Neuronal stem cell (in vitro differentiated cells): ENCODE data around the gene ENDOV.
A peak's percentile ranks its signal among the peaks of the same experiment; 100 is the strongest.

Source experiments
- DNase-seq: peaks from one replicate; pipeline ENCODE4 v3.0.0-alpha.2; 2013; ENCODE audit warnings: low spot score
- H2AFZ ChIP-seq: one replicate; pipeline ENCODE4 v1.6.1; 2013; ENCODE audit warnings: mild to moderate bottlenecking, low read length, inconsistent platforms
- H2AK5ac ChIP-seq: 2 replicates; pipeline ENCODE4 v1.6.1; 2013; ENCODE audit warnings: low read depth, mild to moderate bottlenecking, inconsistent platforms, low read length, moderate library complexity, mixed read lengths
- H2BK120ac ChIP-seq: 2 replicates; pipeline ENCODE4 v1.6.1; 2013; ENCODE audit warnings: low read depth, mild to moderate bottlenecking, inconsistent platforms, low read length, moderate library complexity, mixed read lengths
- H2BK12ac ChIP-seq: one replicate; pipeline ENCODE4 v1.6.1; 2013; ENCODE audit warnings: low read length, inconsistent platforms
- H2BK15ac ChIP-seq: 2 replicates; pipeline ENCODE4 v1.6.1; 2013; ENCODE audit warnings: mild to moderate bottlenecking, low read length, inconsistent platforms, mixed read lengths
- H2BK5ac ChIP-seq: one replicate; pipeline ENCODE4 v1.6.1; 2013; ENCODE audit warnings: inconsistent platforms, mild to moderate bottlenecking, low read length, moderate library complexity
- H3K14ac ChIP-seq: one replicate; pipeline ENCODE4 v1.6.1; 2013; ENCODE audit warnings: low read length, inconsistent platforms
- H3K18ac ChIP-seq: 2 replicates; pipeline ENCODE4 v1.6.1; 2013; ENCODE audit warnings: low read length, inconsistent platforms
- H3K23ac ChIP-seq: 2 replicates; pipeline ENCODE4 v1.6.1; 2013; ENCODE audit warnings: low read depth, mild to moderate bottlenecking, mixed read lengths, low read length, inconsistent platforms; ENCODE audit not compliant: poor library complexity
- H3K27ac ChIP-seq: replicated peaks from 3 replicates; pipeline ENCODE4 v1.5.1; 2013; ENCODE audit warnings: low read length, inconsistent platforms
- H3K27me3 ChIP-seq, 3 experiments: 2 replicates each; pipeline ENCODE4 v1.6.1; 2013; ENCODE audit warnings: low read length in 3 of 3, mild to moderate bottlenecking in 2 of 3, inconsistent platforms in 1 of 3, low read depth in 1 of 3, mixed read lengths in 1 of 3, moderate library complexity in 1 of 3; ENCODE audit not compliant: control insufficient read depth in 3 of 3, insufficient read depth in 3 of 3
- H3K36me3 ChIP-seq, 2 donors: replicated peaks in 1 of 2; 2 replicates each; pipeline ENCODE4 v1.6.1; 2013; ENCODE audit warnings: low read length in 2 of 2; ENCODE audit not compliant: control insufficient read depth in 2 of 2, insufficient read depth in 2 of 2
- H3K4ac ChIP-seq: 2 replicates; pipeline ENCODE4 v1.6.1; 2013; ENCODE audit warnings: inconsistent platforms, mild to moderate bottlenecking, low read length, moderate library complexity
- H3K4me1 ChIP-seq, 2 donors: 1 replicate in 1 of 2; 2 replicates in 1 of 2; pipeline ENCODE4 v1.6.1; 2013; ENCODE audit warnings: low read length in 2 of 2, low read depth in 1 of 2; ENCODE audit not compliant: control insufficient read depth in 2 of 2, insufficient read depth in 1 of 2
- H3K4me2 ChIP-seq: one replicate; pipeline ENCODE4 v1.6.1; 2013; ENCODE audit warnings: mild to moderate bottlenecking, low read length, inconsistent platforms; ENCODE audit not compliant: insufficient read depth, poor library complexity, severe bottlenecking
- H3K4me3 ChIP-seq, 2 donors: 2 replicates each; pipeline ENCODE4 v1.5.1; 2013; ENCODE audit warnings: low read length in 2 of 2, mild to moderate bottlenecking in 2 of 2, inconsistent platforms in 1 of 2, moderate library complexity in 1 of 2
- H3K79me1 ChIP-seq: one replicate; pipeline ENCODE4 v1.6.1; 2013; ENCODE audit warnings: low read depth, mild to moderate bottlenecking, inconsistent platforms, low read length, moderate library complexity
- H3K9ac ChIP-seq: one replicate; pipeline ENCODE4 v1.6.1; 2013; ENCODE audit warnings: mild to moderate bottlenecking, low read depth, low read length, inconsistent platforms; ENCODE audit not compliant: poor library complexity
- H3K9me3 ChIP-seq, 2 donors: replicated peaks in 1 of 2; 2 replicates each; pipeline versions ENCODE3 to v1.6.1; 2013; ENCODE audit warnings: low read length in 2 of 2, mild to moderate bottlenecking in 2 of 2, inconsistent platforms in 1 of 2, low read depth in 1 of 2, mixed read lengths in 1 of 2, moderate library complexity in 1 of 2; ENCODE audit not compliant: control insufficient read depth in 2 of 2, insufficient read depth in 1 of 2
- H4K8ac ChIP-seq: one replicate; pipeline ENCODE4 v1.6.1; 2013; ENCODE audit warnings: low read depth, mild to moderate bottlenecking, inconsistent platforms, low read length, moderate library complexity
- H4K91ac ChIP-seq: one replicate; pipeline ENCODE4 v1.6.1; 2013; ENCODE audit warnings: low read length, low read depth, mild to moderate bottlenecking, inconsistent platforms; ENCODE audit not compliant: poor library complexity
- WGBS, 2 donors: extraction: QIAGEN DNeasy Blood & Tissue Kit; methylation state at CpG; one replicate each; pipeline ENCODE4 v1.1.7; 2013; ENCODE audit warnings: missing lambda C conversion rate in 2 of 2, mixed read lengths in 1 of 2; ENCODE audit not compliant: insufficient read length in 2 of 2, insufficient replicate concordance in 1 of 2; ENCODE audit errors: extremely low coverage in 2 of 2; 5-methylcytosine and 5-hydroxymethylcytosine counted together

ENDOV gene

GRCh38 chr17:80384078-80384960 lies 30.6 kb upstream of the ENDOV start:
- H2BK12ac ChIP-seq = no peak overlapping the region
- H4K91ac ChIP-seq = no peak overlapping the region
- H3K27ac ChIP-seq = no peak overlapping the region
- no peaks in the 10 kb centered on the region for H3K4me1 ChIP-seq
- H2AFZ ChIP-seq = no peak overlapping the region
- no peak overlapping the region for H3K9ac ChIP-seq
- H3K4ac ChIP-seq = no peak overlapping the region
- no peak overlapping the region for H4K8ac ChIP-seq
- no peak overlapping the region for H2BK120ac ChIP-seq
- no peak for DNase-seq
- H3K14ac ChIP-seq = no peak overlapping the region
- peaks cover 38 to 93% of the 10 kb centered on the region in 2 donors for H3K36me3 ChIP-seq
- WGBS, 2 donors = no CpG with 5 or more reads among the region's 24 CpGs
- H3K4me2 ChIP-seq = no peak overlapping the region
- no peak overlapping the region for H2BK5ac ChIP-seq
- no peak overlapping the region for H3K18ac ChIP-seq
- no peak overlapping the region for H3K23ac ChIP-seq
- H3K4me3 ChIP-seq = no peak overlapping the region
- H3K27me3 ChIP-seq = no peaks in the 10 kb centered on the region
- H2AK5ac ChIP-seq = no peak overlapping the region
- H2BK15ac ChIP-seq = no peak overlapping the region
- H3K79me1 ChIP-seq = no peaks in the 10 kb centered on the region
- H3K9me3 ChIP-seq = no peaks in the 10 kb centered on the region

- Histone ChIP-seq H3K18ac (no peak overlapping the region), H3K27me3 (no peaks in the 10 kb centered on the region), H2BK120ac (no peak overlapping the region), H2AK5ac (no peak overlapping the region), H4K8ac (no peak overlapping the region), H3K4me2 (no peak overlapping the region), H3K9ac (no peak overlapping the region), H4K91ac (no peak overlapping the region), H3K14ac (no peak overlapping the region), H2BK5ac (no peak overlapping the region), H3K9me3 (no peaks in the 10 kb centered on the region), H3K79me1 (no peaks in the 10 kb centered on the region), H2AFZ (no peak overlapping the region), H2BK15ac (no peak overlapping the region), H3K23ac (no peak overlapping the region), H3K4me1 (no peaks in the 10 kb centered on the region), H3K4me3 (no peak overlapping the region), H3K27ac (no peak overlapping the region), H2BK12ac (no peak overlapping the region), H3K36me3 (peaks cover 42 to 94% of the 10 kb centered on the region in 2 donors), H3K4ac (no peak overlapping the region)
- DNase-seq = no peak
- no CpG with 5 or more reads among the region's 9 CpGs for WGBS, 2 donors
Observed at GRCh38 chr17:80385046-80385445, 29.9 kb upstream of the ENDOV start.

GRCh38 chr17:80386341-80386740 lies 28.6 kb upstream of the ENDOV start:
- H4K91ac ChIP-seq = no peak overlapping the region

GRCh38 chr17:80387071-80387470 lies 27.9 kb upstream of the ENDOV start:
- Histone ChIP-seq H2AK5ac (no peak overlapping the region), H2BK120ac (no peak overlapping the region), H3K18ac (no peak overlapping the region), H3K9me3 (no peaks in the 10 kb centered on the region), H2AFZ (no peak overlapping the region), H3K4ac (no peak overlapping the region), H3K9ac (peak overlapping the region; percentile 14), H2BK12ac (no peak overlapping the region), H3K79me1 (no peaks in the 10 kb centered on the region), H2BK15ac (no peak overlapping the region), H3K27ac (no peak overlapping the region), H3K27me3 (no peaks in the 10 kb centered on the region), H2BK5ac (peak overlapping the region; percentile 10), H3K4me2 (no peak overlapping the region), H4K8ac (no peak overlapping the region), H3K36me3 (peaks cover 32 to 89% of the 10 kb centered on the region in 2 donors), H3K23ac (no peak overlapping the region), H4K91ac (no peak overlapping the region), H3K14ac (no peak overlapping the region), H3K4me3 (no peak overlapping the region), H3K4me1 (no peaks in the 10 kb centered on the region)
- no peak for DNase-seq
- no CpG with 5 or more reads among the region's 7 CpGs for WGBS, 2 donors

More at GRCh38 chr17:80386341-80386740, 28.6 kb upstream of the ENDOV start:
- no peaks in the 10 kb centered on the region for H3K27me3 ChIP-seq
- H3K14ac ChIP-seq = no peak overlapping the region
- no peak overlapping the region for H2BK12ac ChIP-seq
- no peak overlapping the region for H3K4ac ChIP-seq
- H3K4me1 ChIP-seq = no peaks in the 10 kb centered on the region
- peak overlapping the region; percentile 10 for H2BK5ac ChIP-seq
- no peak overlapping the region for H3K9ac ChIP-seq
- H3K23ac ChIP-seq = peak overlapping the region; percentile 34
- no peaks in the 10 kb centered on the region for H3K9me3 ChIP-seq
- no peak overlapping the region for H3K18ac ChIP-seq
- H3K4me3 ChIP-seq = no peak overlapping the region
- no peak overlapping the region for H2AFZ ChIP-seq
- no peak overlapping the region for H3K4me2 ChIP-seq
- H4K8ac ChIP-seq = no peak overlapping the region
- no peak overlapping the region for H2AK5ac ChIP-seq
- no peak for DNase-seq
- H2BK15ac ChIP-seq = no peak overlapping the region
- no peak overlapping the region for H3K27ac ChIP-seq
- peaks cover 37 to 92% of the 10 kb centered on the region in 2 donors for H3K36me3 ChIP-seq
- H2BK120ac ChIP-seq = no peak overlapping the region
- H3K79me1 ChIP-seq = no peaks in the 10 kb centered on the region
- no CpG with 5 or more reads among the region's 14 CpGs for WGBS, 2 donors
